ENCODE data around the gene RPL7A.

Gene RPL7A

DNA sequence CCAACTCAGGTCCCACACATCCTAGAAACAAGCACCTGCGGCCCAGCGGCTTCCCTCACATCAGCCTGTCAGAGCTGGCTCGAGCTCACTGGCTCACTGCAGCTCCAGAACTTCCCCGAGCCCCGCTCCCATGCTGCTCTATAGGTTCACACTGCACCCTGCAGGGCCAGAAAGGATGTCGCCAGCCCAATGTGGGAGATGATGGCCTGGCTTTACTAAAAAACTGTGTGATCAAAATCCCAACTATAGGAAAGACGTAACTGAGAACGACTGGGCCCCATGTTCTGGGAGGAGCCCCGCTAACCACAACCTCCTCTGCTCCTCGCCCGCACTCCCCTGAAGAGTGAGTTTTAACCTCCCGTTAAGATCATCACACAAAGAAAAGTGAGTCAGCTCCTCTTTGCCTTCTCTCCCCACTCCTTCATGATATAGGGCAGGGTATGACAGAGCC is 23.3 kb downstream of the RPL7A start:
- Histone ChIP-seq H2AFZ (ENCODE audit: low read depth, low read length) (no peak overlapping the region), H3K27ac (ENCODE audit: low read length, poor library complexity, severe bottlenecking) (peak overlapping the region; percentile 54), H2AK5ac (ENCODE audit: low read length, severe bottlenecking) (no peak overlapping the region), H2BK12ac (ENCODE audit: low read length in 2 of 2) (no peak overlapping the region), H3K79me1 (replicated peaks; ENCODE audit: low read length, poor library complexity, severe bottlenecking) (no peaks in the 10 kb centered on the region), H3K18ac (ENCODE audit: low read depth in 1 of 2, low read length in 2 of 2) (no peak overlapping the region), H3K4me3 (ENCODE audit: insufficient read depth in 1 of 2, low read depth in 1 of 2, low read length in 2 of 2) (peak overlapping the region in 1 of 2 experiments; percentile 62), H3K36me3 (ENCODE audit: control insufficient read depth in 1 of 2, insufficient read depth in 2 of 2, low read depth in 1 of 2, low read length in 2 of 2) (peaks cover 62 to 64% of the 10 kb centered on the region in 2 experiments), H4K8ac (ENCODE audit: low read length) (no peak overlapping the region), H3K4me2 (ENCODE audit: low read length, poor library complexity, severe bottlenecking) (peak overlapping the region; percentile 13), H3K27me3 (ENCODE audit: control insufficient read depth in 1 of 2, insufficient read depth in 1 of 2, low read length in 2 of 2) (no peaks in the 10 kb centered on the region), H2BK5ac (ENCODE audit: low read depth, low read length, poor library complexity, severe bottlenecking) (no peak overlapping the region), H4K91ac (ENCODE audit: low read length) (no peak overlapping the region), H2BK15ac (ENCODE audit: low read depth, poor library complexity, severe bottlenecking) (no peak overlapping the region), H3K14ac (ENCODE audit: low read length in 2 of 2) (no peak overlapping the region), H3K4ac (ENCODE audit: low read depth in 1 of 2, low read length in 2 of 2) (no peak overlapping the region), H3K23ac (ENCODE audit: low read length in 2 of 2) (no peak overlapping the region), H2BK120ac (ENCODE audit: low read depth, low read length) (no peak overlapping the region), H3K9ac (ENCODE audit: low read length) (peak overlapping the region; percentile 70), H3K9me3 (ENCODE audit: control insufficient read depth, low read length) (no peaks in the 10 kb centered on the region), H3K4me1 (ENCODE audit: control insufficient read depth, insufficient read depth, low read depth, low read length) (peaks cover 57% of the 10 kb centered on the region)
- DNase-seq, result no peak
- 90% methylated on average over 12 of the region's 12 CpGs for WGBS

DNA sequence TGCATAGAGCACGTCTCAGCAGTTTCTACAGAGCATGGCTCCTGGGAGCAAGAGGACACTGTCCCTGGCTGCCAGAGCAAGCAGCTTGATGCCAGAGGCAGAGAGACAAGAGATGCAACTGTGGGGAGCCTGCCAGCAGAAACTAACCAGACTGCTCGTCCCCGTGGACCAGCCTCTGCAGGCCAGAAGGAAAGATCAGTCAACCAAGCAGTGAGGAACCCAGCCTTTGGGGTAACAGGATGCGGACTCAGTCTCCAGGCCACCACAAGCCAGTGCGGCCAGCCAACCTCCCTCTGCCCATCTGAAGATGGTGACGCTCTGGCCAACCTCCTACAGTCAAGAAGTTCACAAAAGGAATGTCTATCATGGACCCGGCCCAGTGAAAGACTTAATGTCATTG is 24.1 kb downstream of the RPL7A start:
- no peak overlapping the region for H2AK5ac ChIP-seq (ENCODE audit: low read length, severe bottlenecking)
- no peak overlapping the region for H2AFZ ChIP-seq (ENCODE audit: low read depth, low read length)
- no peak overlapping the region for H2BK5ac ChIP-seq (ENCODE audit: low read depth, low read length, poor library complexity, severe bottlenecking)
- DNase-seq, result no peak
- H3K79me1 ChIP-seq (replicated peaks; ENCODE audit: low read length, poor library complexity, severe bottlenecking), result peaks cover 4% of the 10 kb centered on the region
- no peak overlapping the region for H3K4me2 ChIP-seq (ENCODE audit: low read length, poor library complexity, severe bottlenecking)
- no peak overlapping the region for H3K27ac ChIP-seq (ENCODE audit: low read length, poor library complexity, severe bottlenecking)
- no peak overlapping the region for H3K4ac ChIP-seq (ENCODE audit: low read depth in 1 of 2, low read length in 2 of 2)
- H3K4me3 ChIP-seq (ENCODE audit: insufficient read depth in 1 of 2, low read depth in 1 of 2, low read length in 2 of 2), result peak overlapping the region in 1 of 2 experiments; percentile 62
- H3K18ac ChIP-seq (ENCODE audit: low read depth in 1 of 2, low read length in 2 of 2), result no peak overlapping the region
- H3K4me1 ChIP-seq (ENCODE audit: control insufficient read depth, insufficient read depth, low read depth, low read length), result peaks cover 56% of the 10 kb centered on the region
- no peak overlapping the region for H2BK12ac ChIP-seq (ENCODE audit: low read length in 2 of 2)
- H2BK120ac ChIP-seq (ENCODE audit: low read depth, low read length), result no peak overlapping the region
- WGBS, result 92% methylated on average over 7 of the region's 7 CpGs
- H3K9me3 ChIP-seq (ENCODE audit: control insufficient read depth, low read length), result no peaks in the 10 kb centered on the region
- H3K27me3 ChIP-seq (ENCODE audit: control insufficient read depth in 1 of 2, insufficient read depth in 1 of 2, low read length in 2 of 2), result no peaks in the 10 kb centered on the region
- H3K9ac ChIP-seq (ENCODE audit: low read length), result peak overlapping the region; percentile 70
- peak overlapping the region in 1 of 2 experiments; percentile 34 for H3K23ac ChIP-seq (ENCODE audit: low read length in 2 of 2)
- peaks cover 53 to 55% of the 10 kb centered on the region in 2 experiments for H3K36me3 ChIP-seq (ENCODE audit: control insufficient read depth in 1 of 2, insufficient read depth in 2 of 2, low read depth in 1 of 2, low read length in 2 of 2)
- H4K91ac ChIP-seq (ENCODE audit: low read length), result no peak overlapping the region
- peak overlapping the region in 1 of 2 experiments; percentile 37 for H3K14ac ChIP-seq (ENCODE audit: low read length in 2 of 2)
- H2BK15ac ChIP-seq (ENCODE audit: low read depth, poor library complexity, severe bottlenecking), result no peak overlapping the region
- H4K8ac ChIP-seq (ENCODE audit: low read length), result no peak overlapping the region

DNA sequence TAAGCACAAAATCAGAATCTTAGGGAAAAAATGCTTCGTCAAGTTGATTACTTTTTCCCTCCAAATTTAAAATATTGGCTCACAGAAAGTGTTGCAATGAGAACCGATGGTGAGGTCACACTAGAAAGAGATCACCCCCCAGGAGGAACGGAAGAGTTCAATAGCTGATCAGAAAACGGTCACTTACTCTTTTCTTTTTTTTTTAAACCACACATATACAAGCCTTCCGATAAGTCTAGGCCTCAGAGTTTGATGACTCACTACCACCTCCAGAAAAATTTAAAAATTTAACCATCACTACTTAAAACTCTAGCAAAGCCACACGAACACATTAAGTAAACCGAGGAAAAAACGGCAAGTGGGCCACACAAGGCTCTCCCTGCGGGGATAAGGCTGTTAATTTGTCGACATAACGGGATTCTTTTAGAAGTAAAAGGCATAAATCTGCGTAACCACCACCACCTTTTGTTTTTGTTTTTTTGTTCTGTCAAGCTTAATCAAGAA is 26.6 kb downstream of the RPL7A start:
- WGBS, result 15% methylated on average over 12 of the region's 12 CpGs
- Histone ChIP-seq H4K8ac (ENCODE audit: low read length) (no peak overlapping the region), H3K79me1 (replicated peaks; ENCODE audit: low read length, poor library complexity, severe bottlenecking) (peaks cover 4% of the 10 kb centered on the region), H3K36me3 (ENCODE audit: control insufficient read depth in 1 of 2, insufficient read depth in 2 of 2, low read depth in 1 of 2, low read length in 2 of 2) (peaks cover 33 to 34% of the 10 kb centered on the region in 2 experiments), H3K9ac (ENCODE audit: low read length) (peak overlapping the region; percentile 100), H3K27me3 (ENCODE audit: control insufficient read depth in 1 of 2, insufficient read depth in 1 of 2, low read length in 2 of 2) (no peaks in the 10 kb centered on the region), H3K27ac (ENCODE audit: low read length, poor library complexity, severe bottlenecking) (peak overlapping the region; percentile 64), H2BK5ac (ENCODE audit: low read depth, low read length, poor library complexity, severe bottlenecking) (no peak overlapping the region), H3K14ac (ENCODE audit: low read length in 2 of 2) (no peak overlapping the region), H2BK15ac (ENCODE audit: low read depth, poor library complexity, severe bottlenecking) (no peak overlapping the region), H2BK12ac (ENCODE audit: low read length in 2 of 2) (no peak overlapping the region), H3K4ac (ENCODE audit: low read depth in 1 of 2, low read length in 2 of 2) (no peak overlapping the region), H3K4me3 (ENCODE audit: insufficient read depth in 1 of 2, low read depth in 1 of 2, low read length in 2 of 2) (peak overlapping the region; percentile 95 to 99), H3K4me2 (ENCODE audit: low read length, poor library complexity, severe bottlenecking) (peak overlapping the region; percentile 70), H2AK5ac (ENCODE audit: low read length, severe bottlenecking) (peak overlapping the region; percentile 78), H3K9me3 (ENCODE audit: control insufficient read depth, low read length) (no peaks in the 10 kb centered on the region), H3K4me1 (ENCODE audit: control insufficient read depth, insufficient read depth, low read depth, low read length) (peaks cover 42% of the 10 kb centered on the region), H4K91ac (ENCODE audit: low read length) (no peak overlapping the region), H3K18ac (ENCODE audit: low read depth in 1 of 2, low read length in 2 of 2) (peak overlapping the region in 1 of 2 experiments; percentile 75), H3K23ac (ENCODE audit: low read length in 2 of 2) (no peak overlapping the region), H2AFZ (ENCODE audit: low read depth, low read length) (no peak overlapping the region), H2BK120ac (ENCODE audit: low read depth, low read length) (no peak overlapping the region)
- peak; percentile 78 for DNase-seq

DNA sequence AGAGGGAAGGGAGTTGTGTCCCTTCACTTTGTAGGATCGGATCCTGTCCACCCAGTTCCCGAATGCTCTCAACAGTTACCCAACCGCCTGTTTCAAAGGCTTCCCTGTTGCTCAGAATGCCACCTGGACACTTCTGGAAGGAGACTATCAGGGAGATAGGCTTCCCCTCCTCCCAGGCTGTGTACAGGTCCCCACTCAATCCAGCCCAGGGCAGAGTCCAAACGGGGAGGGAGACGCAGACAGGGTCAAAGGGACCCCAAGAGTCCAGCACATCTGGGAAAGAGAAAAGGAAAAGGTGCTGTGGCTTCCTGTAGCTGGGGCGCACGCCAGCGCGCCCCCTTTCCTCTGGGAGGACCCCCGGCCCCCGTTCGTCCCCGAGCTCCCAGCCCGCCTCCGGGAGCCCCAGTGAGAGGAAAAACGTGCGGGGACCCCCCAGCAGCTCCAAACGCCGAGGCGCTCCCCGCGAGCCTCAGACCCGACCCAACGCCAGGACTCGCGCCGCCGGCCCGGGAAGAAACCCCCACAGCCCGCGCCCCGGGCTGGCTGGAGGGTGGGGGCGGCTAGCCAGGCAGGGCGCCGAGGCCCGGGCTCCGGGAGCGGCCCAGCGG is 27.2 kb downstream of the RPL7A start:
- Histone ChIP-seq H2AFZ (ENCODE audit: low read depth, low read length) (no peak overlapping the region), H3K9me3 (ENCODE audit: control insufficient read depth, low read length) (no peaks in the 10 kb centered on the region), H2BK120ac (ENCODE audit: low read depth, low read length) (peak overlapping the region; percentile 86), H3K18ac (ENCODE audit: low read depth in 1 of 2, low read length in 2 of 2) (peak overlapping the region; percentile 97 to 99), H3K4me1 (ENCODE audit: control insufficient read depth, insufficient read depth, low read depth, low read length) (peaks cover 40% of the 10 kb centered on the region), H2AK5ac (ENCODE audit: low read length, severe bottlenecking) (peak overlapping the region; percentile 78), H3K9ac (ENCODE audit: low read length) (peak overlapping the region; percentile 100), H2BK12ac (ENCODE audit: low read length in 2 of 2) (no peak overlapping the region), H3K4ac (ENCODE audit: low read depth in 1 of 2, low read length in 2 of 2) (peak overlapping the region; percentile 99 to 100), H3K27me3 (ENCODE audit: control insufficient read depth in 1 of 2, insufficient read depth in 1 of 2, low read length in 2 of 2) (no peaks in the 10 kb centered on the region), H3K23ac (ENCODE audit: low read length in 2 of 2) (peak overlapping the region; percentile 25 to 68), H4K91ac (ENCODE audit: low read length) (peak overlapping the region; percentile 96), H3K14ac (ENCODE audit: low read length in 2 of 2) (peak overlapping the region in 1 of 2 experiments; percentile 94), H3K27ac (ENCODE audit: low read length, poor library complexity, severe bottlenecking) (peak overlapping the region; percentile 64), H3K4me2 (ENCODE audit: low read length, poor library complexity, severe bottlenecking) (peak overlapping the region; percentile 70), H2BK15ac (ENCODE audit: low read depth, poor library complexity, severe bottlenecking) (peak overlapping the region; percentile 74), H2BK5ac (ENCODE audit: low read depth, low read length, poor library complexity, severe bottlenecking) (peak overlapping the region; percentile 97), H3K4me3 (ENCODE audit: insufficient read depth in 1 of 2, low read depth in 1 of 2, low read length in 2 of 2) (peak overlapping the region; percentile 95 to 99), H3K36me3 (ENCODE audit: control insufficient read depth in 1 of 2, insufficient read depth in 2 of 2, low read depth in 1 of 2, low read length in 2 of 2) (peaks cover 27 to 29% of the 10 kb centered on the region in 2 experiments), H3K79me1 (replicated peaks; ENCODE audit: low read length, poor library complexity, severe bottlenecking) (peaks cover 4% of the 10 kb centered on the region), H4K8ac (ENCODE audit: low read length) (peak overlapping the region; percentile 90)
- 2% methylated on average over 36 of the region's 39 CpGs for WGBS
- peak; percentile 72 for DNase-seq

All from mesenchymal stem cell (in vitro differentiated cells and primary cell).